ENCODE data around the gene BOK. TPM values are rescaled to one million over a fixed set of nuclear protein-coding genes. Genes with fewer than 3 reads are reported as not detected.

Gene BOK
- total and polyA plus RNA-seq, 2 of the 13 experiments (the other 11 are each of a cell fraction or from before 2014, with no cell fraction given), result 35.5 to 39.2 TPM

DNA sequence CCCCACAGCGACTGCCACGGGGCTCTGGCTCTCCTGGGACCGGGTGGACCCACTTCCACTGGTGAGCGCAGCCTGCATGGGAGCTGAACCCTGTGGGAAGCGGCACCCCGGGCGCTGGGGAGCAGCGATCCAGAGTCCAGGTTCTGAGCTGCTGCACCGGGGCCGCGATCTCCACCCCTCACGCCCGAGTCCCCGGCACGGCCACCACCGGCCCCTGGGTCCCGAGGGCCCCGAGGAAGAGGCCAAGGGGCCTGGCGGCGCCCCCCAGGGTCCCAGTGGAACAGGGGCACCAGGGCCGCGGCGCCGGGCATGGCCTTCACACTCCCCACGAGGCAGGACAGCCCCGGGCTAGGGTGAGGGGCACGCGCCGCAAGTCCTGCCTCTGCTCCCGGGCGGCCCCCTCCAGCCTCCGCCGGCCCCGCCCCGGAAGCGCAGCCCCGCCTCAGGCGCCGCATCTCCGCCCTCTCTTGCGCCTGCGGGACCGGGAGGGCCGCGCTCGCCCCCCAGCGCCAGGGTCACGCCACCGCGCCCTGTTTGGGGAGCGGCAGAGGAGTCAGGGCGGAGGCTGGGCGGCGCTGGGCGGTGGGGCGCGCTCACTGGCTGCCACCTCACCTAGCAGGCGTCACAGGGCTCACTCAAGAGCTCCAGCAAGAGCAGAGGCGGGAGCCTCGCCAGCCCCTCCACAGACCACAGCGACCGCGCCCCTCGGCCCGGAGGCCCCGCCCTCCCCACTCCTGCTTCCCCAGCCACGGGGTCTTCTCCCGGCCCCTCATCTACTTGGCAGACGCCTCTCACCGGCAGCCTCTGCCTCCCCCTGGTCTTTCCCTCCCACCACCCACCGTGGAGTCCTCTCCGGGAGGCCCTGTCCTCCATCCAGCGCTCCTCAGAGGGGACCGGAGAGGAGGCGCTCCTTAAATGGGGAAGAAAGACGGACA lies 51.6 kb downstream of the BOK start (continued):
- TF ChIP-seq, protein P1, sequence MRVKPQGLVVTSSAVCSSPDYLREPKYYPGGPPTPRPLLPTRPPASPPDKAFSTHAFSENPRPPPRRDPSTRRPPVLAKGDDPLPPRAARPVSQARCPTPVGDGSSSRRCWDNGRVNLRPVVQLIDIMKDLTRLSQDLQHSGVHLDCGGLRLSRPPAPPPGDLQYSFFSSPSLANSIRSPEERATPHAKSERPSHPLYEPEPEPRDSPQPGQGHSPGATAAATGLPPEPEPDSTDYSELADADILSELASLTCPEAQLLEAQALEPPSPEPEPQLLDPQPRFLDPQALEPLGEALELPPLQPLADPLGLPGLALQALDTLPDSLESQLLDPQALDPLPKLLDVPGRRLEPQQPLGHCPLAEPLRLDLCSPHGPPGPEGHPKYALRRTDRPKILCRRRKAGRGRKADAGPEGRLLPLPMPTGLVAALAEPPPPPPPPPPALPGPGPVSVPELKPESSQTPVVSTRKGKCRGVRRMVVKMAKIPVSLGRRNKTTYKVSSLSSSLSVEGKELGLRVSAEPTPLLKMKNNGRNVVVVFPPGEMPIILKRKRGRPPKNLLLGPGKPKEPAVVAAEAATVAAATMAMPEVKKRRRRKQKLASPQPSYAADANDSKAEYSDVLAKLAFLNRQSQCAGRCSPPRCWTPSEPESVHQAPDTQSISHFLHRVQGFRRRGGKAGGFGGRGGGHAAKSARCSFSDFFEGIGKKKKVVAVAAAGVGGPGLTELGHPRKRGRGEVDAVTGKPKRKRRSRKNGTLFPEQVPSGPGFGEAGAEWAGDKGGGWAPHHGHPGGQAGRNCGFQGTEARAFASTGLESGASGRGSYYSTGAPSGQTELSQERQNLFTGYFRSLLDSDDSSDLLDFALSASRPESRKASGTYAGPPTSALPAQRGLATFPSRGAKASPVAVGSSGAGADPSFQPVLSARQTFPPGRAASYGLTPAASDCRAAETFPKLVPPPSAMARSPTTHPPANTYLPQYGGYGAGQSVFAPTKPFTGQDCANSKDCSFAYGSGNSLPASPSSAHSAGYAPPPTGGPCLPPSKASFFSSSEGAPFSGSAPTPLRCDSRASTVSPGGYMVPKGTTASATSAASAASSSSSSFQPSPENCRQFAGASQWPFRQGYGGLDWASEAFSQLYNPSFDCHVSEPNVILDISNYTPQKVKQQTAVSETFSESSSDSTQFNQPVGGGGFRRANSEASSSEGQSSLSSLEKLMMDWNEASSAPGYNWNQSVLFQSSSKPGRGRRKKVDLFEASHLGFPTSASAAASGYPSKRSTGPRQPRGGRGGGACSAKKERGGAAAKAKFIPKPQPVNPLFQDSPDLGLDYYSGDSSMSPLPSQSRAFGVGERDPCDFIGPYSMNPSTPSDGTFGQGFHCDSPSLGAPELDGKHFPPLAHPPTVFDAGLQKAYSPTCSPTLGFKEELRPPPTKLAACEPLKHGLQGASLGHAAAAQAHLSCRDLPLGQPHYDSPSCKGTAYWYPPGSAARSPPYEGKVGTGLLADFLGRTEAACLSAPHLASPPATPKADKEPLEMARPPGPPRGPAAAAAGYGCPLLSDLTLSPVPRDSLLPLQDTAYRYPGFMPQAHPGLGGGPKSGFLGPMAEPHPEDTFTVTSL (CRISPR knock-in tag; IDR thresholded peaks at IDR 0.05; ENCODE audit: borderline replicate concordance), result no peak
- TF ChIP-seq ZNF746 (CRISPR knock-in tag; IDR thresholded peaks at IDR 0.05) (peak; percentile 58), SATB2 (CRISPR knock-in tag; IDR thresholded peaks at IDR 0.05) (no peak), PCBP1 (IDR thresholded peaks at IDR 0.05; ENCODE audit: borderline replicate concordance, low read depth, low read length) (no peak), PAWR (CRISPR knock-in tag; IDR thresholded peaks at IDR 0.05; ENCODE audit: borderline replicate concordance) (no peak), MTA1 (CRISPR knock-in tag; IDR thresholded peaks at IDR 0.05; ENCODE audit: borderline replicate concordance) (peak; percentile 19; the same call in 1 of the 2 replicates), TARDBP (CRISPR knock-in tag; IDR thresholded peaks at IDR 0.05) (peak; percentile 96)
- TF ChIP-seq, protein P2, sequence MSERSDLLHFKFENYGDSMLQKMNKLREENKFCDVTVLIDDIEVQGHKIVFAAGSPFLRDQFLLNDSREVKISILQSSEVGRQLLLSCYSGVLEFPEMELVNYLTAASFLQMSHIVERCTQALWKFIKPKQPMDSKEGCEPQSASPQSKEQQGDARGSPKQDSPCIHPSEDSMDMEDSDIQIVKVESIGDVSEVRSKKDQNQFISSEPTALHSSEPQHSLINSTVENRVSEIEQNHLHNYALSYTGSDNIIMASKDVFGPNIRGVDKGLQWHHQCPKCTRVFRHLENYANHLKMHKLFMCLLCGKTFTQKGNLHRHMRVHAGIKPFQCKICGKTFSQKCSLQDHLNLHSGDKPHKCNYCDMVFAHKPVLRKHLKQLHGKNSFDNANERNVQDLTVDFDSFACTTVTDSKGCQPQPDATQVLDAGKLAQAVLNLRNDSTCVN (CRISPR knock-in tag; IDR thresholded peaks at IDR 0.05; ENCODE audit: borderline replicate concordance), result peak; percentile 49; the same call in 1 of the 2 replicates
- TF ChIP-seq, protein P3, sequence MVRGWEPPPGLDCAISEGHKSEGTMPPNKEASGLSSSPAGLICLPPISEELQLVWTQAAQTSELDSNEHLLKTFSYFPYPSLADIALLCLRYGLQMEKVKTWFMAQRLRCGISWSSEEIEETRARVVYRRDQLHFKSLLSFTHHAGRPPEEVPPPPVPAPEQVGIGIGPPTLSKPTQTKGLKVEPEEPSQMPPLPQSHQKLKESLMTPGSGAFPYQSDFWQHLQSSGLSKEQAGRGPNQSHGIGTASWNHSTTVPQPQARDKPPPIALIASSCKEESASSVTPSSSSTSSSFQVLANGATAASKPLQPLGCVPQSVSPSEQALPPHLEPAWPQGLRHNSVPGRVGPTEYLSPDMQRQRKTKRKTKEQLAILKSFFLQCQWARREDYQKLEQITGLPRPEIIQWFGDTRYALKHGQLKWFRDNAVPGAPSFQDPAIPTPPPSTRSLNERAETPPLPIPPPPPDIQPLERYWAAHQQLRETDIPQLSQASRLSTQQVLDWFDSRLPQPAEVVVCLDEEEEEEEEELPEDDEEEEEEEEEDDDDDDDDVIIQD (CRISPR knock-in tag; IDR thresholded peaks at IDR 0.05; ENCODE audit: low read depth), result peak; percentile 40; the same call in 1 of the 2 replicates
- TF ChIP-seq, protein P4, sequence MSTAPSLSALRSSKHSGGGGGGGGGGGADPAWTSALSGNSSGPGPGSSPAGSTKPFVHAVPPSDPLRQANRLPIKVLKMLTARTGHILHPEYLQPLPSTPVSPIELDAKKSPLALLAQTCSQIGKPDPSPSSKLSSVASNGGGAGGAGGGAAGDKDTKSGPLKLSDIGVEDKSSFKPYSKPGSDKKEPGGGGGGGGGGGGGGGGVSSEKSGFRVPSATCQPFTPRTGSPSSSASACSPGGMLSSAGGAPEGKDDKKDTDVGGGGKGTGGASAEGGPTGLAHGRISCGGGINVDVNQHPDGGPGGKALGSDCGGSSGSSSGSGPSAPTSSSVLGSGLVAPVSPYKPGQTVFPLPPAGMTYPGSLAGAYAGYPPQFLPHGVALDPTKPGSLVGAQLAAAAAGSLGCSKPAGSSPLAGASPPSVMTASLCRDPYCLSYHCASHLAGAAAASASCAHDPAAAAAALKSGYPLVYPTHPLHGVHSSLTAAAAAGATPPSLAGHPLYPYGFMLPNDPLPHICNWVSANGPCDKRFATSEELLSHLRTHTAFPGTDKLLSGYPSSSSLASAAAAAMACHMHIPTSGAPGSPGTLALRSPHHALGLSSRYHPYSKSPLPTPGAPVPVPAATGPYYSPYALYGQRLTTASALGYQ (CRISPR knock-in tag; IDR thresholded peaks at IDR 0.05), result peak; percentile 70; the same call in 1 of the 2 replicates
- TF ChIP-seq, protein P5, sequence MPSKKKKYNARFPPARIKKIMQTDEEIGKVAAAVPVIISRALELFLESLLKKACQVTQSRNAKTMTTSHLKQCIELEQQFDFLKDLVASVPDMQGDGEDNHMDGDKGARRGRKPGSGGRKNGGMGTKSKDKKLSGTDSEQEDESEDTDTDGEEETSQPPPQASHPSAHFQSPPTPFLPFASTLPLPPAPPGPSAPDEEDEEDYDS (CRISPR knock-in tag; IDR thresholded peaks at IDR 0.05), result peak; percentile 78; the same call in 1 of the 2 replicates
- TF ChIP-seq, protein P6, sequence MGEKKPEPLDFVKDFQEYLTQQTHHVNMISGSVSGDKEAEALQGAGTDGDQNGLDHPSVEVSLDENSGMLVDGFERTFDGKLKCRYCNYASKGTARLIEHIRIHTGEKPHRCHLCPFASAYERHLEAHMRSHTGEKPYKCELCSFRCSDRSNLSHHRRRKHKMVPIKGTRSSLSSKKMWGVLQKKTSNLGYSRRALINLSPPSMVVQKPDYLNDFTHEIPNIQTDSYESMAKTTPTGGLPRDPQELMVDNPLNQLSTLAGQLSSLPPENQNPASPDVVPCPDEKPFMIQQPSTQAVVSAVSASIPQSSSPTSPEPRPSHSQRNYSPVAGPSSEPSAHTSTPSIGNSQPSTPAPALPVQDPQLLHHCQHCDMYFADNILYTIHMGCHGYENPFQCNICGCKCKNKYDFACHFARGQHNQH (CRISPR knock-in tag; IDR thresholded peaks at IDR 0.05), result peak; percentile 47; the same call in 1 of the 2 replicates
- TF ChIP-seq, protein P7, sequence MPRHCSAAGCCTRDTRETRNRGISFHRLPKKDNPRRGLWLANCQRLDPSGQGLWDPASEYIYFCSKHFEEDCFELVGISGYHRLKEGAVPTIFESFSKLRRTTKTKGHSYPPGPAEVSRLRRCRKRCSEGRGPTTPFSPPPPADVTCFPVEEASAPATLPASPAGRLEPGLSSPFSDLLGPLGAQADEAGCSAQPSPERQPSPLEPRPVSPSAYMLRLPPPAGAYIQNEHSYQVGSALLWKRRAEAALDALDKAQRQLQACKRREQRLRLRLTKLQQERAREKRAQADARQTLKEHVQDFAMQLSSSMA (CRISPR knock-in tag; IDR thresholded peaks at IDR 0.05), result peak; percentile 92; the same call in 1 of the 2 replicates
